ENCODE measurements around the gene ZMIZ1. TPM values are rescaled to one million over a fixed set of nuclear protein-coding genes. Genes with fewer than 3 reads are reported as not detected.
"Not testable (repeated sequence)": the region's sequence is repeated elsewhere in the genome, so short reads cannot be mapped to it uniquely, and the experiment has no call there.

Gene ZMIZ1
- polyA plus RNA-seq, 4 donors, result 74.1 to 80.9 (median 77.0) TPM

- DNase-seq (ENCODE audit: low read depth in 4 of 4, low spot score in 3 of 4), result no peak
Observed at GRCh38 chr10:79326361-79327089, 257.8 kb downstream of the ZMIZ1 start.

GRCh38 chr10:79327090-79327457 is 258.3 kb downstream of the ZMIZ1 start:
- no peak for DNase-seq (ENCODE audit: low read depth in 4 of 4, low spot score in 3 of 4)

GRCh38 chr10:79328147-79328701 is 259.5 kb downstream of the ZMIZ1 start:
- DNase-seq (ENCODE audit: low read depth in 4 of 4, low spot score in 3 of 4), result no peak

DNA sequence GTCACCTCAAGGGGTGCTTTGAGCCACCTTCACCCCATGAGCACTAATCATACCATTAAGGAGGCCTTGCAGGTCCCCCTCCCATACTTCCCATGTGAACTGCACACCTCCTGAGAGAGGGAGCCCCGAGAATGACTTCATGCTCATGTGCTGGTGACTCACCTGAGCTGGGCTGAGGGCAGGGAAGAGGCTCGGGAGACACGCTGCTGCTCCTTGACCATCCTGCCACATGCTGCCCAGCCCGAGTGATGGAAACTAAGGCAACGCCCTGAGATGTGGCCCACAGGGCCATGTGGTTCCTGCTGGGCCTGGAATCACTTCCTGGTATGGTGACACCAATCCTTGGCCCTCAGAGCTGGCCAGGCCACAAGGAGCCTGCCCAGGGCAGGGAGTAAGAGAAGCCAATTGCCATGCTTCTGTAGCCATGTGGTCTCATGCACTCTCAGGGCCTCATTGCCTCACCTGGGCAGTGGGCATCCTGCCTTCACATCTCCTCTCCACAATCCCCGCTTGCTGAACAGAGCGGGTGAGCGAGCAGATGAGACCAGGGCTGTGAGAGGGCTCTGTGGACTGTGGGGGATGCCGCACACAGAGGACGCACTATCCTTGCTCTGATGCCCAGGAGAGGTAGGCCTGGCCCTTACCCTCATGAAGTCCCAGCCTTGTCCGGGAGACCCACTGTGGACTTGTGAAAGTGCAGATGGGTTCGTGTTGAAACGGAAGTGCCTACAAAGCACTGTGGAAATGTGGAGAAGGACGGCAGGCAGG is 260.2 kb downstream of the ZMIZ1 start:
- DNase-seq (ENCODE audit: low read depth in 4 of 4, low spot score in 3 of 4), result no peak

- DNase-seq (ENCODE audit: low read depth in 4 of 4, low spot score in 3 of 4), result no peak
Observed at GRCh38 chr10:79329529-79329928, 260.8 kb downstream of the ZMIZ1 start.

- DNase-seq (ENCODE audit: low read depth in 4 of 4, low spot score in 3 of 4), result no peak
Observed at GRCh38 chr10:79331226-79331625, 262.5 kb downstream of the ZMIZ1 start.

- no peak for DNase-seq (ENCODE audit: low read depth in 4 of 4, low spot score in 3 of 4)
Observed at GRCh38 chr10:79331709-79332108, 262.9 kb downstream of the ZMIZ1 start.

GRCh38 chr10:79332610-79333315 is 264.0 kb downstream of the ZMIZ1 start:
- not testable (repeated sequence) for DNase-seq (ENCODE audit: low read depth in 4 of 4, low spot score in 3 of 4)

- DNase-seq (ENCODE audit: low read depth in 4 of 4, low spot score in 3 of 4), result no peak
Observed at GRCh38 chr10:79333513-79333912, 264.7 kb downstream of the ZMIZ1 start.

DNA sequence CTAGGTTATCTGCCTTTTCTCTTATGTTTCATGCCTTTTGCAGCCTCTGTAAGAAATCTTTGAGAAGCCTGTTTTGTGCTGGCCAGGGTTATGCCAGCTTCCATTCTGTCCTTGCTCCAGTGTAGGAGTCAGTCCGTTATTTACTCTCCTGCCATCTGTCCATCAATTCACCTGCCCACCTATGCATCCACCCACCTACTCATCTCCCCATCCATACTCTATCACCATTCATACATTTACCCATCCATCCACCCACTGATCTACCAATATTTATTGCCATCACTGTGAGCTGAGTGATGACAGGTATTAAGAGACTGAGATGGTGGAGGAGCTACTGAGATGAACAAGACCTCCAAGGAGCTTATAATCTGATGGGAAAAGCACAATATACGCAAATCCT is 265.8 kb downstream of the ZMIZ1 start:
- DNase-seq (ENCODE audit: low read depth in 4 of 4, low spot score in 3 of 4), result no peak

GRCh38 chr10:79335094-79335469 is 266.3 kb downstream of the ZMIZ1 start:
- DNase-seq (ENCODE audit: low read depth in 4 of 4, low spot score in 3 of 4), result no peak

- no peak for DNase-seq (ENCODE audit: low read depth in 4 of 4, low spot score in 3 of 4)
Observed at GRCh38 chr10:79335470-79336235, 266.9 kb downstream of the ZMIZ1 start.

DNA sequence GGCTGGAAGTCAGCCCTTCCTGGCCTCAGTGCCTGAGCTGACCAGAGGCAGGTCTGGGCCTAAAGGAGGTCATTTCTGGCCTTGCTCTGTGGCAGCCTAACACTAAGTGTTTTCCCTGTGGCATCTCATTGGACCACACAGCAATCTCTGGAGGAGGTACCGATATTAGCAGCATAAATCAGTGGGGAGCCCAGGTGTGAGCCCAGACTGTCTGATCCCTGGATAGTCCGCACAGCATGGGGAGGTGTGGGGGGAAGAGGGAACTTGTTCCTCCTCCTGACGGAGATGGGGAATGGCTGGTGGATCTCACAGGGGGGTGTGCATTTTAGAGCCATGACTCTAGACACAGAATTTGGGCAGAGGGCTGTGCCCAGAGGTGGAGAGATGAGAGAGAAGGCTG is 267.5 kb downstream of the ZMIZ1 start:
- no peak for DNase-seq (ENCODE audit: low read depth in 4 of 4, low spot score in 3 of 4)

GRCh38 chr10:79336739-79337138 is 268.0 kb downstream of the ZMIZ1 start:
- DNase-seq (ENCODE audit: low read depth in 4 of 4, low spot score in 3 of 4), result no peak

DNA sequence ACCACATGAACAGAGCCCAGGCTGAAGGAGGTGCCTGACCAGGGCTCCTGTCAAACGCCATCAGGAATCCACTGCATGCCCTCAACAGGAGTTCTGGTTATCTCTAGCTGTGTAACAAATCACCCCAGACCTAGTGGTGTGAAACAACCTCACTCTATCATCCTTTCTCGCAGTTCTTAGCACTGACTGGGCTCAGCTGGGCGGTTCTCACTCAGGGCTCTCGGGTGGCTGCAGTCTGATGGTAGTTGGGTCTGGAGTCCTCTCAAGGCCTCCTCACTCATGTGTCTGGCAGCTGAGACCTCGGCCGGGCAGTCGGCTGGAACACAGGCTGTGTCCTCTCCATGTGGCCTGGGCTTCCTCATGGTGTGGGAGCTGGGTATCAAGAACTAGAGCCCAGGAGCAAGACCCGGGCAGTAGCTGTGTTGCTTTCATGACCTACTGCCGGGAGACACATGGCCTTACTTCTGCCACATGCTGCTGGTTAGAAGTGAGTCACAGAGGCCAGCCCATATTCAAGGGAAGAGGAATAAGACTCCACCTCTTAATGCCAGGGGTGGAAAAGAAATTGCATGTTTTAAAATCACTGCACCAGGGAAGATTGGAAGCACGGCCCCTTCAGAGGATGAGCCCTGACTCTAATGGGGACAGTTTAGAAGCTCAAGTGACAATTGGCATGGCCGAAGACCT is 269.2 kb downstream of the ZMIZ1 start:
- not testable (repeated sequence) for DNase-seq (ENCODE audit: low read depth in 4 of 4, low spot score in 3 of 4)

- DNase-seq (ENCODE audit: low read depth in 4 of 4, low spot score in 3 of 4), result no peak
Observed at GRCh38 chr10:79339266-79339665, 270.5 kb downstream of the ZMIZ1 start.

- no peak for DNase-seq (ENCODE audit: low read depth in 4 of 4, low spot score in 3 of 4)
Observed at GRCh38 chr10:79340646-79341244, 272.0 kb downstream of the ZMIZ1 start.

- no peak for DNase-seq (ENCODE audit: low read depth in 4 of 4, low spot score in 3 of 4)
Observed at GRCh38 chr10:79342295-79342761, 273.6 kb downstream of the ZMIZ1 start.

DNA sequence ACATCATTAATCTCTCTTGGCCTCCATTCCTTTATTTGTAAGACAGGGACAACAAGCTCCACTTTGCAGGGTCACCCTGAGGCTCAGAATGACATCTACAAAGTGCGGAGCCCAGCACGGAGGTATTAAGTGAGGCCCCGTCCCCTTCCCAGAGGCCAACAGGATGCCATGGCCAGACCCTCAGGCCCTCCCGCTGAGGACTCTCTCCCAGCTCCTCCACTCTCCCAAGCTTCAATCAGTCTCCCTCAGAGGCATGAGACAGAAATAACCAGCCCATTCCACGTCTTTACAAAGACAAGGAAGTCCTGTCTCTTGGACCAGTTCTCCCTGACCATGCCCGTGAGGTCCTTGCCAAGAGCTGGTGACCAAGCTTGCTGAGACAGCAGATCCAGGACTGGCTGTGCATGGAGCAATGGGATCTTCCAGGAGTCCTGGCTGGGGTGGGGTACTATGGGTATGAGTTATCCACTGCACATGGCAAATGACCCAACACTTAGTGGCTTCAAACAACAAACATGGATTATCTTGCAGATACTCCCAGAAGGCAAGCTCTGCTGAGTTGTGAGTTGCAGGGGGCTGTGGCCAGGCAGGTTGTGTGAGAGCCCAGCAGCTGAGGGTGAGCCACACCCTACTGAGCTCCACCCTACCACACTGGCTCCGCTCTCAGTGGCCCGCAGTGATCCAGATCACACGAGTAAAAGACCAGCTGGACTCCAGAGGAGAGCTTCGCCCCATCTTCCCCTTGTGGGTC is 274.2 kb downstream of the ZMIZ1 start:
- DNase-seq (ENCODE audit: low read depth in 4 of 4, low spot score in 3 of 4), result no peak

Measured in right renal pelvis (tissue), 4 donors.